Body of pancreas (tissue), 4 donors: ENCODE data around the gene DCDC2B. TPM values are rescaled to one million over a fixed set of nuclear protein-coding genes. Genes with fewer than 3 reads are reported as not detected.
"Not testable (repeated sequence)": the region's sequence is repeated elsewhere in the genome, so short reads cannot be mapped to it uniquely, and the experiment has no call there.

ENCODE experiments used
- ATAC-seq: fragments of 150-250 bp; one replicate; pipeline ENCODE4 v1.9.1; 2016
- DNase-seq, 4 donors: peaks; one replicate each; pipeline ENCODE4 v3.0.0-alpha.2; 2019
- H3K27ac ChIP-seq, 4 donors: fragments of 200-600 bp; sonication (generic); 1 replicate in 3 of 4; 2 replicates in 1 of 4; pipeline versions ENCODE4 v1.5.1 to v1.6.1; 2016 to 2019; ENCODE audit warnings: mild to moderate bottlenecking in 1 of 4, mixed read lengths in 1 of 4, moderate library complexity in 1 of 4
- H3K27me3 ChIP-seq, 2 donors: fragments of 200-600 bp; sonication (generic); one replicate each; pipeline ENCODE4 v1.6.0; 2016; ENCODE audit warnings: mild to moderate bottlenecking in 1 of 2
- H3K36me3 ChIP-seq, 2 donors: fragments of 200-600 bp; sonication (generic); replicated peaks in 1 of 2; 2 replicates each; pipeline ENCODE4 v1.5.1; 2016; ENCODE audit warnings: low read depth in 2 of 2; ENCODE audit not compliant: insufficient read depth in 1 of 2
- H3K4me1 ChIP-seq: fragments of 200-600 bp; sonication (generic); one replicate; pipeline ENCODE4 v1.6.0; 2016
- H3K4me3 ChIP-seq, 2 donors: fragments of 200-600 bp; sonication (generic); 1 replicate in 1 of 2; 2 replicates in 1 of 2; pipeline ENCODE4 v1.5.1; 2016 to 2019
- H3K9me3 ChIP-seq, 3 donors: fragments of 200-600 bp; sonication (generic); 1 replicate in 2 of 3; 2 replicates in 1 of 3; pipeline ENCODE4 v1.5.1; 2016
- POLR2A ChIP-seq, 3 donors: fragments of 450-650 bp; IDR thresholded peaks; one replicate each; pipeline ENCODE4 v1.6.1; 2016; ENCODE audit warnings: antibody characterized with exemption in 3 of 3, mild to moderate bottlenecking in 2 of 3
- WGBS, 2 donors: methylation state at CpG; one replicate each; pipeline ENCODE4 v1.1.5; 2017; 5-methylcytosine and 5-hydroxymethylcytosine counted together
- intact Hi-C: fragments of 100-400 bp; cut with DNase I; formaldehyde crosslinking; loops from one replicate; pipeline ENCODE4 v1.15.1; 2023
- total RNA-seq, 2 donors: library from RNA; depleted of rRNA; stranded (reverse); fragments of >200 nt; gene quantifications; one replicate each; pipeline ENCODE4 v1.1.0, GENCODE V29; 2016
- TF ChIP-seq, protein P1 (sequence below), 7 experiments: fragments of 450-650 bp in 4 of 7; fragments of 200-600 bp in 3 of 7; sonication (generic) in 3 of 7; IDR thresholded peaks; one replicate each; pipeline ENCODE4 v1.5.1; 2016 to 2019; ENCODE audit warnings: antibody characterized with exemption in 7 of 7

Gene DCDC2B
- not detected for total RNA-seq

GRCh38 chr1:32208891-32209328, at the start of gene DCDC2B:
TSS of gene DCDC2B (plus strand) at chr1:32209089. CDS start at chr1:32209094, 5 bp downstream.
- Histone ChIP-seq H3K9me3 (no peaks in the 10 kb centered on the region), H3K27ac (peak within 1 kb of the TSS in 2 of 4 donors; percentile 31 to 47), H3K27me3 (no peaks in the 10 kb centered on the region), H3K4me1 (peaks cover 22% of the 10 kb centered on the region), H3K36me3 (no peaks in the 10 kb centered on the region), H3K4me3 (no peak within 1 kb of the TSS)
- TF ChIP-seq, protein P1, sequence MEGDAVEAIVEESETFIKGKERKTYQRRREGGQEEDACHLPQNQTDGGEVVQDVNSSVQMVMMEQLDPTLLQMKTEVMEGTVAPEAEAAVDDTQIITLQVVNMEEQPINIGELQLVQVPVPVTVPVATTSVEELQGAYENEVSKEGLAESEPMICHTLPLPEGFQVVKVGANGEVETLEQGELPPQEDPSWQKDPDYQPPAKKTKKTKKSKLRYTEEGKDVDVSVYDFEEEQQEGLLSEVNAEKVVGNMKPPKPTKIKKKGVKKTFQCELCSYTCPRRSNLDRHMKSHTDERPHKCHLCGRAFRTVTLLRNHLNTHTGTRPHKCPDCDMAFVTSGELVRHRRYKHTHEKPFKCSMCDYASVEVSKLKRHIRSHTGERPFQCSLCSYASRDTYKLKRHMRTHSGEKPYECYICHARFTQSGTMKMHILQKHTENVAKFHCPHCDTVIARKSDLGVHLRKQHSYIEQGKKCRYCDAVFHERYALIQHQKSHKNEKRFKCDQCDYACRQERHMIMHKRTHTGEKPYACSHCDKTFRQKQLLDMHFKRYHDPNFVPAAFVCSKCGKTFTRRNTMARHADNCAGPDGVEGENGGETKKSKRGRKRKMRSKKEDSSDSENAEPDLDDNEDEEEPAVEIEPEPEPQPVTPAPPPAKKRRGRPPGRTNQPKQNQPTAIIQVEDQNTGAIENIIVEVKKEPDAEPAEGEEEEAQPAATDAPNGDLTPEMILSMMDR (IDR thresholded peaks at IDR 0.05): no peak
- TF ChIP-seq POLR2A (IDR thresholded peaks at IDR 0.05): no peak
- intact Hi-C loops: no loop called here
- ATAC-seq: peak; percentile 59
- 60 to 64% methylated on average over 1 to 5 of the region's 5 CpGs for WGBS, 2 donors
- DNase-seq: peak; percentile 85 to 90 (median 89)

GRCh38 chr1:32159189-32159588, 49.7 kb upstream of the DCDC2B start:
- TF ChIP-seq, protein P1 (IDR thresholded peaks at IDR 0.05): no peak
- TF ChIP-seq POLR2A (IDR thresholded peaks at IDR 0.05): no peak
- Histone ChIP-seq H3K27me3 (no peaks in the 10 kb centered on the region), H3K9me3 (no peaks in the 10 kb centered on the region), H3K4me3 (no peak overlapping the region), H3K36me3 (peaks cover 13 to 35% of the 10 kb centered on the region in 2 donors), H3K27ac (no peak overlapping the region), H3K4me1 (peaks cover 5% of the 10 kb centered on the region)
- DNase-seq (no peak), ATAC-seq (no peak)
- intact Hi-C loops: no loop called here
- WGBS, 2 donors: 67 to 73% methylated on average over 3 of the region's 3 CpGs

DNA sequence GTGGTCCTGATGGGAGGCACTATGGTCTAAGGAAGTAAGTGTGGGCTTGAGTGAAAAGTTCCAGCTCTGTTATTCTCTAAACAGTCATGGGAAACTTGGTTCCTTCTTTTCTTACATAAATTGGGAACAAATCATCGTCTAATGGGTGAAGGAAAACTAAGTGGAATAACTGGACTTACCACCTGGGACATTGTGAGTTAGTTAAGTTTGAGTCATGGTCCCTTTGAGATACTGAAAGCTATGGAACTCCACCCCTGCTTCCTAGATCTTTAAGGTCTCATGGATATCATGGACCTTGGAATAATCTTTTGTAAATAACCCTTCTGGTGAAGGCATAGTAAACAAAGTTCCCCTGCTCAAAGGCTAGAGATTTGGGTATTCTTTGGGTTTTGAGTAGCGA, 45.5 kb upstream of the DCDC2B start:
- no peak for DNase-seq
- intact Hi-C loops: no loop called here
- Histone ChIP-seq H3K9me3 (no peaks in the 10 kb centered on the region), H3K27ac (no peak overlapping the region), H3K4me1 (peaks cover 5% of the 10 kb centered on the region), H3K4me3 (no peak overlapping the region), H3K27me3 (no peaks in the 10 kb centered on the region), H3K36me3 (peaks cover 5 to 27% of the 10 kb centered on the region in 2 donors)
- 38 to 54% methylated on average over 2 of the region's 2 CpGs for WGBS, 2 donors
- TF ChIP-seq POLR2A (IDR thresholded peaks at IDR 0.05): no peak
- TF ChIP-seq, protein P1 (IDR thresholded peaks at IDR 0.05): no peak
- no peak for ATAC-seq

GRCh38 chr1:32165633-32166032, 43.3 kb upstream of the DCDC2B start:
- WGBS, 2 donors: 92 to 96% methylated on average over 10 of the region's 10 CpGs
- H3K36me3 ChIP-seq: peaks cover 5 to 26% of the 10 kb centered on the region in 2 donors

DNA sequence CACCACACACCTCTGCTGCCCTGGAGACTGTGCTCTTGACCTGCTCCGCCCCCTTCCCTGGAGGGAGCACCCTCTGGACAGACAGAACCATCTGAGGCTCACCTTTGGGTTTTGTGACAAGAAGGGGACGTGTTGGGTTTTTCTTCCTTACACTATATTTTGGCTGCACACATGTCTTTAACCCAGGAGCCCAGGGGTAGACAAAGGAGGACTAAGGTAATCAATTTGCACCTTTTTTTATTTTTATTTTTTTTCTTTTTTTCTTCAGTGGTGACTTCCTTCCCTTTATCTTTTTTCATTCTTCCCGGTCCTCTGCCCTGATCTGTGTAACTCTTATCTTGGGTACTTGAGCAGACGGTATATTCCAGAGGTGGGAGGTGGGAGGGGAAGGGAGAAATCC, 37.9 kb upstream of the DCDC2B start:
- ATAC-seq: no peak
- H3K36me3 ChIP-seq: peaks cover 9 to 31% of the 10 kb centered on the region in 2 donors
- no peaks in the 10 kb centered on the region for H3K4me1 ChIP-seq
- H3K27ac ChIP-seq: no peak overlapping the region
- DNase-seq: no peak
- 62 to 78% methylated on average over 3 to 4 of the region's 4 CpGs for WGBS, 2 donors
- H3K27me3 ChIP-seq: no peaks in the 10 kb centered on the region
- no peaks in the 10 kb centered on the region for H3K9me3 ChIP-seq
- intact Hi-C loops: no loop called here
- no peak overlapping the region for H3K4me3 ChIP-seq
- TF ChIP-seq, protein P1 (IDR thresholded peaks at IDR 0.05): no peak
- TF ChIP-seq POLR2A (IDR thresholded peaks at IDR 0.05): no peak

More at GRCh38 chr1:32165633-32166032, 43.3 kb upstream of the DCDC2B start:
- DNase-seq, H3K4me3 ChIP-seq, H3K27me3 ChIP-seq, H3K9me3 ChIP-seq, ATAC-seq, H3K4me1 ChIP-seq, intact Hi-C loops, H3K27ac ChIP-seq: not testable (repeated sequence)
